NCI-H526 treated with DMSO at 0.1 percent for 48 hours (cell line): ENCODE data around the gene HOXD4.

ENCODE experiments used
- DNase-seq: peaks from one replicate; lab custom pipeline; 2025; lab: John Stamatoyannopoulos, UW

HOXD4 gene

DNA sequence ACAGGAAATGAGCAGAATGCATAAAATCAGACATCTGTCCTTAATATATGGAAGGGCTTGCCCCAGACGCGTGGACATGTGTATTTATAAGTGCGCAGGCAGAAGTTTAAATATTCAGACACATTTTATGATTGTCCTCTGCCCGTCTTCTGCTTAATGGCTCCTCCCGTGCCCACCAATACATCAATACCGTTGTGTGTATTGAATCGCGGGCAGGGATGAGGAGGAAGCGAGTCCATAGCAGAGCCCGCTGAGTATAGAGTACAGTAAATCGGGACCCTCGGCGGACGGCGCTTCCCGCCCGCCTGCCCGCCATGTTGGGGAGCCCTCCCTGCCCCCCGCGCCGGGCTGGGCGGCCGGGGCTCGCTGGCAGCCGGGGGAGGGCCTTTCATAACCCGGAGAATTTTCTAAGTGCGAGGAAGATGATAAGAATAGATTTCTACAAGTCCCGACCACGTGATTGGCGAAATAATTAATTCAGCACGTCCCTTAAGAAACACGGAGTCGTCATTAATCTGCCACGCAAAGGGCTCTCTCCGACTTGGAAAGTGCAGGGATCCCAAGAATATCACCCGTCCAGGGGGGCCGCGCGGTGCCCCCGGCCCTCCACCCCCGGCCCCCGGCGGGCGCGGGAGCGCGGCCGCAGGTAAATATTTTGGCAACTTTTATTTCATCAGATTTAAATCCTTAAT lies 5.6 kb downstream of the HOXD4 start, which contains the start of gene HOXD3:
TSS of gene HOXD3 (plus strand) at position 501 of the 692 bp plus-strand sequence. CDS start 11,808 bp downstream, outside the sequence.
- DNase-seq = peak; percentile 44

DNA sequence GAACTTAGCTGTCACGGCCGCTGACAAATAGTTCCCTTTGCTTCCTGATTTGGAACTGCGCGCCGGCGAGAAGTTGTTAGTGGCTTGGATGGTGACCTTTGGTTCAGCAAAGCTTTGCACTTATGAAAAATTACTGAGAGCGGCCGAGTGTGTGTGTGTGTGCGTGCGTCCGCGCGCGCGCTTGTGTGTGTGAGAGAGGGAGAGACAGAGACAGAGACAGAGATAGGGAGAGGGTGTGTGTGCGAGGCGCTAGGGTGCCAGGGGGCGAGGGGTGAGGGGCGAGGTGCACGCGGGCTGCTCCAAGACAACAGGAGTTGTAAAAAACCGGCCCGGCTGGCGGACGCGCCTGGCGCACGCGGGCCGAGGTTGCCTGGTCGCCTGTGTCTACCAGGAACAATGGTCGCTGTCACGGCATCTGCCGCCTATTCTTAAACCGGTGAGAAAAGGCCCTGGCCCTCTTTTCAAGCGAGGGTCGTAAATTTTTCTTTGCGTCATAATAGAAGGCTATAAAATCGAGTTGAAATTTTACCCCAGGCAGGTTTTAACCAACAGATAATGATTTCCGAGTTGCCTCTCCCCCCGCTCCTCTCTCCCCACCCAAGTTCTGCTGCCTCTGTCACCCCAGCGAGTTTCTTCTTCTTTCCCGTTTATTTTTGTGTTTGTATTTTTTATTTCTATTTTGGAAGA lies 6.3 kb downstream of the HOXD4 start:
- peak; percentile 81 for DNase-seq

DNA sequence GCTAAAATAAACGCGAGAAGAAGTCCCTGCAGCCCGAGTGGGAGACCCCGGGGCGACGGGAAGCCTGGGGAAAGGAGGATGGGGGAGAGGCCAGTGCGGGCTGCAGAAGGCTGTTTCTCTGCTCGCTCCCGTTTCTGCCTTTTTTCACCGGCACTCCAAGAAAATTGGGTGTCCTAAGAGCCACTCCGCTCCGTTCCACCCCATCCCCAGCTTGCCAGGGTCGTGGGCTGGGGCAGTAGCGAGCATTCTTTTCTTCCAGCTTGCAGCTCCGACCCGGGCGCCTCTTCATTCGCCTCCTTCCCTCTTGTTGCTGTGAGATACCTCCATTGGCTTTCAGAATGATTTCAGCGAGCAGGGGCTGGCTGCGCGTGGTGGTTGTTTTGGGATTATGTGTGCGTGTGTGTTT lies 6.8 kb downstream of the HOXD4 start:
- DNase-seq = peak; percentile 80

DNA sequence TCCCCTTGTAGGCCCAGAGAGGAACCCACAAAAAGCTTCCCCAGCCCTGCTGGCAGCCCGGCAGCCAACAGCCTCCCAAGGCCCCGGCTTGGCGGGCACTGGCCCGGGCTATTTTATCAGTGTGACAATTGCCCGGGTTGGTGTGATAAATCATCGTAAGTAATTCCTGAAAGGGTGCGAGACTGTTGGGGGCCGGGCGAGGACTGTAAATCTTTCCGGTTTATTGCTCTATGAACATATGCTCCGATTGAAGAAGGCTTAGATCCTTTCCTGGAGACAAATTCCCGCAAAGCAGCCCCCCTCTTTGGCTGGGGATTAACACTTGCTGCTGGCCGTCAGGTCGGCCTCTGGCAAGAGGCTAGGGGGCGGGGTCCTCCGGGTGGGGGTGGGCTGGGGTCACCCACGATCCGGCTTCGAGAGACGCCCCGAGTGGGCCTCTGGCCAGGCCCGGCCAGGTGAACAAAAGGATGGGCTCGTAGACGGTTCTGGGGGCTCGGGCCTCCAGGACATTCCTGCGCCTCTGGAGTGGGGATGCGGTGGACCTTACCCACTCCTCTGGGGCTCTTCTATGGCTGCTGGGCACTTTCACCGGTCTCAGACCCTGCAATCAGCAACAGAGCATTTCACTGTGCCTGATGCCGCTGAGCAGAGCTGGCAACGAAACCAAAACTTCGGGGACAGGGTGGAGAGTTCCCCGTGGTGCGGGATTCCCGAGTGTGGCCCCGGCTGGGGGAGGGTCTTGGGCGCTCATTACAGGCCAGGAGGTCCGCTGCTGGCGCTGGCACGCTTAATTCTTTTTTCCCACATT lies 7.7 kb downstream of the HOXD4 start:
- peak; percentile 39 for DNase-seq

DNA sequence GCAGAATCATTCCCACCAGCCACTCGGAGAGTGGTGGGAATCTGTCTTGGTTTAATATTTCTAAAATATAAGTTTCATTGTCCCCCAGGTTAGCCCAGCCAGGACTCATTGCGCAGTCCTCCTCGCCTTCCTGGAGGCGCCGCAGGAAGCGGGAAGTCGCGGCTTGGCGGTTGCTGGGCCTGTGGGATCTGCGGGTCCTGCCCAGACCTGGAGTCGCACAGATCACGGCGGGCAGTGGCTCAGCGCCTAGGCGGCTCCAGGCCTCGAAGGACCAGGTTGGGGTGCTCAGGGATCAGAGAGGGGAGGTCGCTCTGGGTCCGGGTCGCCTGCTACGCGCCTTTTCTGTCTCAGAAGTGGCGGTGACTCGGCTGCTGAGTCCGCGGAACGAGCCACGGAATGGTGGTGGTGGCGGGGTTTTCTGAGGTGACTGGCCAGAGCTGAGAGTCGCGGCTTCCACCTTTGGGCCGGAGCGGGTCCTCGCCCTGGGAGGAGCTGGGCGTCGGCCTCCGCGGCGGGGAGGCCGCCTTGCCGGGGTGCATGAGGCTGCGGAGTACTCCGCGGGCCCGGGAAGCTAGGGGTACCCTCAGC lies 8.4 kb downstream of the HOXD4 start:
- peak; percentile 32 for DNase-seq

DNA sequence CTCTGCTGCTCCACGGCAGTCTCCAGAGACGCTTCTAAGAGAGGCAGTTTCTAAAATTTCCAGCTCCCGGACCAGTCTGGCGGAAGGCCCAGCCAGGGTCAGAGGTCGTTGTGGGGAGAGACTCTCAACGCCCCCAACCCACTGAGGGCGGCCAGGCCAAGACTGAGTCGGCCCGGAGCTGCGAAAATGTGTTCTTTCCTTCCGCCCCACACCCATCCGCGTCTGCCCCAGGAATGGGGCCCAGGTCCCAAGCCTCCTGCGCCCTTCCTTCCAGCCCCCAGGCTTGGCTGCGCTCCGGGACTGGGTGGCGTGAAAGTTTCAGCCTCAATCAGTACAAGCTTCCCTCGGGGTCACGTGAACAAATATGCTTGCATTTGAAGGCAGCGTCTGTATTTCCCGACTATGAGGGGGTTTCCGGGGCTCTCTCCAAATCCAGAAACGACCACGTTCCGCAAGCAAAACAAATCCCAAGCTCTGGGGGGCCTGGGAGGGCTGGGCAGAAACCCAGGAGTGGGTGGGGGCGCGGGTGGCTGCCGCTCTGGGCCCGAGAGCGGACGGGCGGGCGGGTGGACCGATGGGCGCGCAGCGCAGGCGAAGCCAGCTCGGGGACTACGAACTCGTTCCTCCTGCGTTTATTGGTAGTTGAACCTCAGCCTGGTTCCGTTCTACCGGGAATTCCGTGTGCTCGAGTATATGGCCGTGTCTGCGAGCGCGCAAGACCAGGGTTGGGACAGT lies 9.1 kb downstream of the HOXD4 start:
- peak; percentile 24 for DNase-seq

DNA sequence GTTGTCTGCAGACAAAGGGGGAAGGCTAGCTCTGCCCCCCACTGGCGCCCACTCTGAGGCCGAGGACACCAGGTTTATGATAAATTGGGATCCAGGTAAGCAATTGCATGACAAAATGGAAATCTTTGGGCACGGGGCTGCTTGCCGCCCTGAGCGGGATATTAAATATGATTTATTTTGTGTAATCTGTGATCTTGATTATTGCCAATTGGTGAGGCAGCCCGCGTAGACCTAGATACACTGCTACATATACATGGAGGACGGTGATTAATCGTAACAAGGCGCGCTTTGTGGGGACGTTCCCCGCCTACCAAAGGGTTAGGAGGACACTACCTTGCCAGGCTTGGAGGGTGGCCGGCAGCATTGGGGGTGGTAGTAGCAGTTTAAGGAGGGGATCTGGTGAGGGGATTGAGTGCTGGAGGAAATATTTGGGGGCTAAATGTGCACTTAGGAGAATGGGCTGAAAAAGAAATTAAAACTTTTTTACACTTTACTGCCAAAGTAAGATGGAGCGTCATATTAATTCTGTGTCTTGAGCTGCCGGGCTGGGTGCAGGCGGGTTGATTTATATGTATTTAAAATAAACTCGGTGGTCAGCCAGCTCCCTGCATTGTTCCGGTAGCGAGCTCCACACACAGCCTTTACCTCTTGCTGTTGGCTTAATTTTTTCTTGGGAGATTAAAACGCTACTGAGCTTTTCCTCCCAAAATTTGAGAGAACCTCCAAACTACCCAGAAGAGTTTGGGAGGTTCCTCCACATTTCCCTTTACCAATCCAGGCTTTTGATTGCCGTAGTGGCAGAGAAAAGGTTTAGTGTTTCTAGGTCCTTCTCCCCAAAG lies 9.9 kb downstream of the HOXD4 start:
- no peak for DNase-seq

DNA sequence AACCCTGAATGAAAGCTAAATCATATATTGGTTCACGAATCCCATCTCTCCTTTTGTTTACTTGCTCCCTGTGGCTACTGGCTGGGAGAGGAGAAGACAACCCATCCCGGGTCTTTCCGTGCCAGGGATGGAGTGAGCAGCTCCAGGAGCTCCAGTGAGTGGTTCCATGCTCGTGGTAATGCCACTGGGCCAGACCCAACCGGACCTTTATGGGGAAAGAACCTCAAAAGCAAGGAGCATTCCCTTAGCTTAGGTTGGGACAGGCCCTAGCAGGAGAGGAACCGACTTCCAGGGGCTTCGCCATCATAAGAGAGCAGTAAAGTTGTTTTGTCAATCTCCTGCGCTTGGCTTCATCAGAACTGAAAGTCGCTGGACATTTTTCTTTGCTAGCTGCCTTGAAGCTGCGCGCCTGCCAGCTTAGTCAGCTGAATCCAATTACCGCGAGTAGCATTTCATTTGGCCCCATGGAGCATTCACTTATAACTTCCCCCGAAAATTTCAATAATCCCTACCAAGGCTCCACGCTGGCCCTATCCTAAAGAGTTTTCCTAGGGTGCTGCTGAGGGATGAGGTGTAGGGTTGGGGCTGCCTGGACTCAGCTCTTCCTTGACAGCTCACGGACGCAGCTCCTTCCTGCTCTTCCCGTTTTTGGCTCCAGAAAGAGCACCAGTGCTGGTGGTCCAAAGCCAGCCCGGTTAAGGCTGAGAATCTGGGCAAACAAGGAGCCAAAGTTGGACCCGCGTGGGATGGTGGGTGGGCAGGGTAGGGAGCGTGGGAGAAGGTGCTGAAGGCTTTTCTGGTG lies 10.7 kb downstream of the HOXD4 start:
- no peak for DNase-seq

DNA sequence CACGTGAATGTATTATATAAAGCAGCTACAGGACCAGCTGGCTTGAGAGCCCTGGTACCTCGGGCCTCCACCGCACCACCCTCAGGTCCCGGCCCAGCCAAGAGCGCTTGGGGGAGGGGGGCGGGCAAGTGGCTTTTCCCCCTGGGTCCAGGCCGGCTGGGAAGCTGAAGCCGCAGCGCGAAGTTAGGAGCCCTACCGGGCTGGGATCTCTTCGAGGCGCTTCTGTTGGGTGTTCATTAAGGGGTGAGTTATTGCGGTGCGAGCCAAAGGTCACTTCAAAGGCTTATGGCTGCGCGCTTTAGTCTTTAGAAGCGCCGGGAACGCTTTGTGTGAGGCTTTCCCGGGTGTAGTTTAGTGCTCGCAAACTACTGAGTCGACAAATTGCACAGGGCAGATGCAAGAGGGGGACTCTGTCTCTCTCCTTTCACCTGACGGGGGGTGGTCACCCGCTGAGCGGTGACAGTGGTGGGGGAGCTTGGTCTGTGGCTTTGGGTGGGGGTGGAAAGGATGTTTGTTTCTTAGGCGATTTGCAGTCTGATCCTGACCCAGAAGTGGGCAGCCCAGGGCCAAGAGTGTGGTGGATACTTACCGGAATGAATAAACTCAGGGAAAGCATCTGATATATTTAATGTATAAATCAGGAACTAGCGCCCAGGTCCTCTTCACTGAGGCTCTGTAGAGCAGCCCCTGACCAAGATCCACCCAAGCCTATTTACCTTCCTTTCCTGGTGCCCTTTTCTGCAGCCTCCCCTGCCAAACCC lies 11.7 kb downstream of the HOXD4 start:
- no peak for DNase-seq

DNA sequence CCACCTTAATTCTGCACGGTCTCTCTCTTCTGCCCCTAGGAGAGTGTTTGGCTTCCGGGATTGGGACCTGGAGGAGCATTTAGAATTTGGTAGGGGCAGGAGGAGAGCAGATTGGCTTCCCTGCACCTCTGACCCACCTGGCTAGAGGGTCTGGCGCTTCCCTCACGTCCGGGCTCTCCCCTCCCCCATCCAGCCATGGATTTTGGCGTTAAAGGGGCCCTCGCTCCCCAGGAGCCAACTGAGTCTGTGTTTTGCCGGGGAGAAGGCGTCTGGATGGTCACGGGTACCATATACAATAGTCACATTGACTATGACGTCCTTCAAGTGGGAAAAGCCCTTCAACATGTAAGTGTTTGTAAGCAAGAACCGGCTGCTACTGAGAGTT lies 12.3 kb downstream of the HOXD4 start:
- DNase-seq = no peak

DNA sequence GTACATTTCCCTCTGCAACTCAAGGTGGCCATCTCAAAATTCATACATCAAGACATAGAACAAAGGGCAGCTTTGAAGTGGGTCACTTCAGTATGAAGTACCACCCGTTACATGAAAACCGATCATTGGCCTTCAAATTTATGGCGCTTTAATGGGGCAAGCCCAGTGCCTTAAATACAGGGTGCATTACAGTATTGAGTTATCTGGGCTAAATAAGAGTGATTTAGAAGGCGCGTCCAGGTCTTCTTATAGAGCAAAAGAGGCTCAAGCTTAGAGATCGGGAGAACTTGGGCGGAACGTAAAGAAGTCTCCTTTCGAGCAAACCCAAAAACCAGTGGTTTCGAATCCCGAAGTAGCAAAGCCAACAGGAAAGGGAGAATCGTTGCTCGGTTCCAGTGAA lies 12.9 kb downstream of the HOXD4 start:
- no peak for DNase-seq

DNA sequence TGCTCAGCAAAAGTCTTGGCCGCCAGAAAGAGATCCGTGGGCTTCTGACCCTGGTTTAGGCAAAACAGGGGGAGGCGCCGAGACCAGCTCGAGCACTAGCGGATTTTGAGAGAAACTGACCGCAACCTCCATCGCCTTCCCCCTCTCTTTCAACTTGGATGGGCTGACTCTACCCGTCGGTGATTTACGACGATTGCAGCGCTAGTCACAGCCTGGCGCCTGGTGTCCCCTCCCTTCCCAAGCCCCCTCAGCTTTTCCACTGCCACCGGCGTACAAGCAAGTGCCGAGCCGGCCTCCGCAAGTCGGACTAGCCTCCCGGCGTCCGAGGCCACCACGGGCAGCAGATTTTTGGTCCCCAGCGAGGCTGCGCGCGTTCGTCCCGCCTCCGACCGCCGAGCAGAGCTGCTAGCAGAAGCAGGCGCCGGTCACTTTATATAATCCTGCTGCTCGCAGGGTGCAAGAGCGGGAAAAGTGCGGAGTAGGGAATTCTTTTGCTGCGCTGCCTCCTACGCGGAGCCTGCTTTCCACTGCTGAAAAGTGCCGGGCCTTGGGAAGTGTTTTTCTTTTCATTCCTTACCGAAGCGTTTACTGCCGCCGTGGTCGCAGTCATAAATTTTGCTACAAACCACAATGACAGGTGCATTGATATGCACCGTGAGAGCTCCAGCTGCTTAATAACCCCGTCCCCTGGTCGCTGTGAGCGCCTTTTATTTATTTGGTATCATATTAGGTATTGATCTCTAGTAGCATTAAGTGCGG lies 13.4 kb downstream of the HOXD4 start:
- no peak for DNase-seq

DNA sequence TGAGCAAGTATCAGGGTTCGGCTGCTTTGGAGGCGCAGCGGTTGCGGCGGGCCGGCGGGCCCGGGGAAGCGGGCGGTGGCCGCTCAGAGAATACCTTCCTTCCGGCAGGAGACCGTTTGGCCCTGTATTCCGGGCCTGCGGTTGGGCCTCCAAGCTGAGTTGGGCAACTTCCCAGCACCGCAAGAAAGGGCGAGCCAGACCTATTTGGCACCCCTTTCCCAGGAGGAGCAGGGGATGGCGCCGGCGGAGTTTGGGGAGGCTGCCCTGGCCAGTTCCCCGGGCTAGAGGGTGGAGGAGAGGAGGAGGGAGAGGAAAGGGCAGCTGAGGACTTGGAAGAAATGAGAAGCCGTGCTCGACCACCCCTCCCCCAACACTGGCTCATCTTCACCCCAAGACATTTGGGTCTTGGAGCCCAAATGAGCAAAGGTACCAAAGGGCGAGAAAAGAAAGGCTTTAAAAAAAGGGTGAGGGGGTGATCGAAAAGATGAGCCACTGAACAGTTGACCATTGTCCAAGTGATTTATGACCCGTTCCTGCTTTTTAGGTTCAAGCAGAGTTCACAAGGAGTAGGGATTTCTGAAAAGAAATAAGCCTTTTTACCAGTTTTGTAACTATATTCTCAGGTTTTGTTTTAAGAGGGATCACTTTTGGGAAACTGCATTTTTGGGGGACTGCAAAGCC lies 14.2 kb downstream of the HOXD4 start:
- DNase-seq = no peak

DNA sequence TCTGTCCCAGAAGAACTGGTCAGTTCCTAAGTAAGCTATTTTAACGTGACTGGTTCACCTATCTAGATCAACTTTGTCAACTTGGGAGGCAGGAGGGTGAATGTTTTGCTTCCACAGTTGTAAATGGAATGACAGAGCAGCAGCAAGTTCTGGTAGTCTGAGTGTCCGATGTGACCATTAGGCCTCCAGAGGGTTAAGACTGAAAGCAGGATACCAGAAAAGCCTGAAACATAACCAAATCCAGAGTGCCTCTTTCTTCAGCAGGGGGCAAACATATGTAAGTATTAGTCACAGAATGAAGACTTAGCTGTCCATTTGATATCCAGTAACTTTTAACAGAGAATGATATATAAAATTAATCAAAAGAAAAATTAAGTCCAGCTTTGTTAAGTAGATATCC lies 14.9 kb downstream of the HOXD4 start:
- DNase-seq = no peak

DNA sequence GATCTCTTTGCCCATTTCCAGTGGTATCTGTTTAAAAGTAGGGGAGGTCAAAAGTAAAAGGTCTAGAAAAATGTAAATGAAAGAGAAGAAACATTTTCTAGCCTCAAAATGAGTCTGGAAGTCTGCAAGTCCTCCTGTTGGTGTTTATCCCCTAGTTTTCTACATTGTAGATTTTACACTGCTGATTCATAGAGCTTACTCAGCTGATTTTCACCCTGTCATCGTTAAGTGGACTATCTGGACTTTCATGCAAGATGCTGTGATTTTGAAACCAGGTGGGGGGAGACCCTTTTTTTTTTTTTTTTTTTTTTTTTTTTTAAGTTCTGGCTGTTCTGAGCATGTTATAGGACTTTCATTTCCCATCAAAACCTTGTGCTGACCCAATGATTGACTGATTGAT lies 16.0 kb downstream of the HOXD4 start:
- no peak for DNase-seq

DNA sequence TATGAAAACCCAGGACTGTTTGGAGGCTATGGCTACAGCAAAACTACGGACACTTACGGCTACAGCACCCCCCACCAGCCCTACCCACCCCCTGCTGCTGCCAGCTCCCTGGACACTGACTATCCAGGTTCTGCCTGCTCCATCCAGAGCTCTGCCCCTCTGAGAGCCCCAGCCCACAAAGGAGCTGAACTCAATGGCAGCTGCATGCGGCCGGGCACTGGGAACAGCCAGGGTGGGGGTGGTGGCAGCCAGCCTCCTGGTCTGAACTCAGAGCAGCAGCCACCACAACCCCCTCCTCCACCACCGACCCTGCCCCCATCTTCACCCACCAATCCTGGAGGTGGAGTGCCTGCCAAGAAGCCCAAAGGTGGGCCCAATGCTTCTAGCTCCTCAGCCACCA lies 17.8 kb downstream of the HOXD4 start:
- no peak for DNase-seq

DNA sequence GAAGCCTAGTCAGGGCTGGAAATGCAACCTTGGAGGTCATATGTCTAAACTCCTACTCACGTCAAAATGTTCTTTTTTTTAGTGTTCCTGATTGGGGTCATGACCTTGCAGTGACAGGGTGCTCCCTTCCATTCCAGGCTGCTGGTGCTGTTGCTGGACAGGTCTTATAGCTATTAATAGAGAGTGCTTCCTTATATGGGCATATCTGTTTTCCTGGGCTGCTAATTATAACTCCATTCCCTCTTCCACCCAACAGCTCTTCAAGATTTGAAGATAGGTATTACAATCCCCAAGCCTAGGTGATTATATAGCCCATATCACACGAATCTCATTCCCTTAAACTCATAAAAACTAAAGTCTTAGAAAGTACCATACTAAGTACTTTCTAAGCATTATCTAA lies 18.4 kb downstream of the HOXD4 start:
- no peak for DNase-seq
